GM19467 (cell line): ENCODE results near the gene ZNF316.

Experiments
- ATAC-seq: cut with Tn5 transposase; IDR thresholded peaks from one replicate; pipeline ENCODE4 v1.9.1; 2021; ENCODE audit warnings: mild to moderate bottlenecking, moderate library complexity; ENCODE audit not compliant: unreplicated experiment

Gene ZNF316

DNA sequence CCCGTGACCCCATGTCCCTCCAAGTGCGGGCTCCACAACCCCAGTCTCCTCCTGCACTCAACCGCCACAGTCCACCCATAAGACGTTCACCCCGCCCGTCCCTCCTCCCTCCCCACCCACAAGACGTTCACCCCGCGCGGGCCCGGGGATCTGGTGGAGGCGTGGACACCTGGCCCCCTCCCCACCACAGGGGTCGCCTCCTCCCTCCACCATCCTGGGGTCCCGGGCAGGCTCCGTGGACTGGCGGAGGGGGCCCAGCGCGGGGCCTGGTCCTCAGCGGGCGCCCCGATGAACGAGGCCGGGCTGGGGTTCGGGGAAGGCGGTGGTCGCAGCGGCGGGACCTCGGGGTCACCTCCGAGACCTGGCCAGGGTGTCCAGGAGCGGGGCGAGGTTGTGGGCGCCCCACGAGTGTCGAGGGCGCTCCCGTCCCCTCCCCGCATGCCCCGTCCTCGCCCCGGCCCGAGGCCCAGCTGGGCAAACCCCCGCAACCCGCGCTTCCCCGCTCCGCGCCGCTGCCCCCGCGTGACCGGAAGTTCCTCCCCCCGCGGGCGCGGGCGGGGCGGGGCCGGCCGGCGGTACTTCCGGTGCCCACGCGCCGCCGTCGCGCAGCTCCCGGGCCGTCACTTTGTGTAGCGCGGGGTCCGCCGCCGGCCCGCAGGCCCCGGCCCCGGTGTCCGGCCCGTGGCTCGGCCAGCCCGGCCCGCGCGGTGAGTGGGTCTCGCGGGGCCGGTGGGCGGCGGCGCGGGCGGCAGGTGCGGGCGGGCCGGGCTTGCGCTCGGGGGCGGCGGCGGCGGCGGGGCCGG is at the start of gene ZNF316:
Gene ZNF316 (plus strand): TSS at position 578 of the 803 bp plus-strand sequence. CDS start 5,092 bp downstream, outside the sequence.
- peak; percentile 49 for ATAC-seq

DNA sequence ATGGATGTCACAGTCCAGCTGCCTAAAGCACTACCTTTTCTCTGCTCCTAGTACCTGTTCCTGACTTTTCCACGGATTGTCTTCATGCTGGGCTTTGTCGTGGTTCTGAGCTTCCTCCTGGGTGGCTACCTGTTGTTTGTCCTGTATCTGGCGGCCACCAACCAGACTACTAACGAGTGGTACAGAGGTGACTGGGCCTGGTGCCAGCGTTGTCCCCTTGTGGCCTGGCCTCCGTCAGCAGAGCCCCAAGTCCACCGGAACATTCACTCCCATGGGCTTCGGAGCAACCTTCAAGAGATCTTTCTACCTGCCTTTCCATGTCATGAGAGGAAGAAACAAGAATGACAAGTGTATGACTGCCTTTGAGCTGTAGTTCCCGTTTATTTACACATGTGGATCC is 48.6 kb upstream of the ZNF316 start:
- ATAC-seq = no peak

DNA sequence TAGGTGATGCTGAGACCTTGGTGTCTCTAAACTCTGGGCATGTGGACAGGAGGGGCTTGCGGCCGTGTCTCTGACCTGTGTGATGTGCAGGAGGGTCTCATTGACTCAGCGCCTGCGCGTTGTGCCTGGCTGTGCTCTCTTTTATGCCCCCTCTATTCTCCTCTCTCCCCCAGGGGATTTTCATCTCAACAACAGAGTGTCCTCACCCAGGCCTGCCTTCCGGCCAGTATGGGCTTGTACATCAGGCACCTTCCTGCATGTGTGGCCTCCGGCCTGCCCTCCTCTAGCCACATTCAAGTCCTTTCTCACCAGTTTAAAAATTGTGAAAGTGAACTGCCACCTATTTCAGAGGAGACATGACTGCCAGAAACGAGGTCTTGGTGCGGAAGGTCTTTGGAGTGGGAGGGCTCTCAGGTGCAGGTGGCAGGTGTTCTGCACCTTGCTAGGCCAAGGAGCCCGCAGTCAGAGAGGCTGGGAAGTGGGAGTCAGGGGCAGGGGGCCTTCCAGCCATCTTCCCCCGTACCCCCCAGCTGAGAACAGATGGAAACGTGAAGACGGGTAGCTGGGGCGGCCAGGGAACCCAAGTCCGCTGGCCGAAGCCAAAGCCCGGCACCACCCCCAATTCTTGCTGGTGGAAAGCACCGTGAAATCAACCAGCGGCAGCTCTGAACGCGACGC is 47.8 kb upstream of the ZNF316 start:
- ATAC-seq = no peak

DNA sequence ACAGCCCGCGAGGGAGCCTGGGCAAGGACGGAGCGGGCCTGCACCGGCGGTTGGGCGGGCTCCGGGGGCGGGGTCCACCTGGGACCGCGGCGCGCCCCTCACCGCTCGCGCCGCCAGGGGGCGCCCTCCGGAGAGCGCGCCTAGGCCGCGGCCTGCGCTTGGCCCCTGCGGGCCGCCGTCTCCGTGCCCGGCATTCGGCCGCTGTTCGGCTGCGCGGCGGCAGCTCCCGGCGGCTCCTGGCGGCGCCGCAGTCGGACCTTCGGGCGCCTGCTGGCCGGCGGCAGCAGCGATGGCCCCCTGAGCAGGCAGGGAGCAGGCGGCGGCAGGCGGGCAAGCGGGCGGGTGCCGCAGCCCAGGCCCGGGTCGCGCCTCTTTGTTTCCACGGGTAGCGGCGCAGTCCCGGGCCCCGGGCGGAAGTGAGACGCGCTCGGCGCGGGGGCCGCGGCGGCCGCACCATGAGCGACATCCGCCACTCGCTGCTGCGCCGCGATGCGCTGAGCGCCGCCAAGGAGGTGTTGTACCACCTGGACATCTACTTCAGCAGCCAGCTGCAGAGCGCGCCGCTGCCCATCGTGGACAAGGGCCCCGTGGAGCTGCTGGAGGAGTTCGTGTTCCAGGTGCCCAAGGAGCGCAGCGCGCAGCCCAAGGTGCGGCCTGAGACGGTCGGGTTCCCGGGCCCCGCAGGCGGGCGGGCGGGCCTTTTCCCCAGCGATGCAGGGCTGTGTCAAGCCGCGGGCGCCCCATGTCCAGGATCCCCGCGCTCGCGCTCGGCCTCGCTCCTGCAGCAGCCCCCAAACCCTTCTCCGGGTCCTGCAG is 47.1 kb upstream of the ZNF316 start, which contains the start of gene INTS15:
Gene INTS15 (plus strand): TSS at position 193 of the 816 bp plus-strand sequence. CDS start 263 bp downstream, at position 456.
- peak; percentile 87 for ATAC-seq

DNA sequence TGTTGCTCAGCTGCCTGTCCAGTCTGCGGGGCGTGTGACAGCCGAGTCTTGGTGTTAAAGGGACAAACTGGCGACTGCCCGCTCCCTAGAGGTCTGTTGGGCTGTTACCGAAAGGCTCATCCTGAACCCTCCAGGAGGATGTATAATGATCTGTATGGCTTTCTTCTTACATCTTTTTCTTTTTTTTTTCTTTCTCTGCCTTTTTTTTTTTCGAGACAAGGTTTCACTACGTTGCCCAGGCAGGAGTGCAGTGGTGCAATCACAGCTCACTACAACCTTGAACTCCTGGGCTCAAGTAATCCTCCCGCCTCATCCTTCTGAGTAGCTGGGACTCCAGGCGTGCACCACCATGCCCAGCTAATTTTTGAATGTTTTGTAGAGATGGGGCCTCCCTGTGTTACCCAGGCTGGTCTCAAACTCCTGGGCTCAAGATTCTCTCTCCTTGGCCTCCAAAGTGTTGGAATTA is 46.4 kb upstream of the ZNF316 start:
- no peak for ATAC-seq

DNA sequence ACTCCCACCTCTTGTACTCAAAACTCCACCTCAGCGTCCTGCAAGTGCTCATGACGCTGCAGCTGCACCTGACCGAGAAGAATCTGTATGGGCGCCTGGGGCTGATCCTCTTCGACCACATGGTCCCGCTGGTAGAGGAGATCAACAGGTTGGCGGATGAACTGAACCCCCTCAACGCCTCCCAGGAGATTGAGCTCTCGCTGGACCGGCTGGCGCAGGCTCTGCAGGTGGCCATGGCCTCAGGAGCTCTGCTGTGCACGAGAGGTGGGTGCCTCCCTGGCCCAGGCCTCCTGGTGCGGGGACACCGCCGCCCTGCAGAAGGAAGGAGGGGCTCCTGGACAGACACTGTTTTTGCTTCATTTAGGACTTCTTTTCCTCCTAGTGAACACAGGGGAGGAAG is 37.0 kb upstream of the ZNF316 start:
- no peak for ATAC-seq

DNA sequence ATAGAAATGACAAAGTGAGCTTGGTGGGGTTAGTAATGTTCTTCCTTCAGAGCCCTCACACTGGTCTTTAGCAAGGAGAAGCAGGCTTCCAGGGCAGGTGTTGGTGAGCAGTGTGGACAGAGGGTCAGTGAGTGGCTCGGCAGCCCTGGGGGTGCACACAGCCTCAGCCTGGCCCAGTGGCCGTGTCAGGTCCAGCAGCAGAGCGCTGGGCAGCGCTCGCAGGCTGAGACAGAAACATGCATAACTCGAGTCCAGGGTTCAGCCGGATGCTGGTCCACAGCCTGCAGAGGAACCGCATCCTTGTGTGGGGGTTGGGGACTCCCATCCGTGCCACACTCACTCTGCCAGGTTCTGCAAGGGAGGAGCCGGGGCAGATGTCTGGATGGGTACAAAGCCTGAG is 32.7 kb upstream of the ZNF316 start:
- ATAC-seq = no peak

DNA sequence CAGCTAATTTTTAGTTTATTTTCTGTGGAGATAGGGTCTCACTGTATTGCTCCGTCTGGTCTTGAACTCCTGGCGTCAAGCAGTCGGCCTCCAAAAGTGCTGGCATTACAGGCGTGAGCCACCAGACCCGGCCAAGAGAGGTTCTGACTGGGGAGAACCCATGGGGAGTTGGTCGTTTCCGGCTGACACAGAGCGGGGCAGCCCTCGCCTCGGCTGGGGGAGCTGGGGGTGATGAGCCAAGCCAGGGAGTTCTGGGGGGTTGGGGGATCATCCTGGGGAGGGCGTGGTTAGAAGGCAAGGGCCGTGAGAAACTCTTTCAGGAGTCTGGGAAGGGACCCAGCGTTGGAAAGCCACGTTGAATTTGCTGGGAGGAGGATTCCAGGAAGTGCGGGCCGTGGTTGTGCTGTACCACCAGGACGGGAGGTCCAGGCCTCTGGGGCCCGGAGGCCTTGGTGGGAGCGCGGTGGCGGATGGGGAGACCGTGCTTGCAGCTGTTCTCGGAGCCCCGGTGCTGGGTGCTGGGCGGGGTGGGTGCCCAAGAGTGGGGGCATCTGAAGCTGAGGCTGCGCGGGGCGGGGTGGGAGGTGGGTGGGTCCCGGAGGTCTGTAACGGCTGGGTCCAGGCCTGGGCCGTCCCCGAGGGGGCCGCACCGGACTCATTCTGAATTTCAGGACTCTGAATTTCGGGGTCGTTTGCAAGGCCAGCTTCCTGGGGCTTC is 30.1 kb upstream of the ZNF316 start:
- ATAC-seq = no peak

DNA sequence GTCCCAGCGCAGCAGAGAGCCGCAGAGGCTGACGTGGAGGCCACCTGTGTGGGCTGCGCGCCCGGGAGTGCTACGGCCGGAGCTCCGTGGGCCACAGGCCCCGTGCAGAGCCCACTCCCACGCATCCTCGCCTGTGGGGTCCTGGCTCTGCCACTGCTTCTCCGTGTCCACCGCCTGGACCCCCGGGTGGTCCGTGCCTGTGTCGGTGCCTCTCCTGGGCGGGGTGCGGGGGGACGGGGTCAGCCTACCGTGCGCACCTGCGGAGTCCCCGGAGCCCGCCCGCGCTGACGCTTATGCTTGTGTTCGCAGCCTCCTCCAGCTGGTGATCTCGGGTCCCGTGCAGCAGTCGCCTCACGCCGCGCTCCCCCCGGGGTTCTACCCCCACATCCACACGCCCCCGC is 29.5 kb upstream of the ZNF316 start:
- no peak for ATAC-seq

DNA sequence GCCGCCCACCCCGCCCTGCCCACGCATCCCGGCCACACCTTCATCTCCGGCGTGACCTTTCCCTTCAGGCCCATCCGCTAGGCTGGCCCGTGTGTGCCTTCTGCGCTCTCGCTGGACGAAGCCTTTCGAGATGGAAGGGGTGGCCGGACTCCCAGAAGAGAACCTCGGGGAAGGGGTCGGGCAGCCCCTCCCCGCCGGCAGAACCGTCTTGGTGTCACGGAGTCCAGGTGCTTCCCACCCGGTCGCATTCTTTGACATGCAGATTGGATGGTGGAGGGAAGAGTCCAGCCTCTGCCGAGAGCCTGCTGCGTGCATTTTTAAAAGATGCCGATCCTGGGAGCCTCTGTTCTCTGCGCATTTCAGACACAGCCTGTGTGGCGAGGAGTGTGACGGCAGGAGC is 29.0 kb upstream of the ZNF316 start:
- ATAC-seq = no peak

DNA sequence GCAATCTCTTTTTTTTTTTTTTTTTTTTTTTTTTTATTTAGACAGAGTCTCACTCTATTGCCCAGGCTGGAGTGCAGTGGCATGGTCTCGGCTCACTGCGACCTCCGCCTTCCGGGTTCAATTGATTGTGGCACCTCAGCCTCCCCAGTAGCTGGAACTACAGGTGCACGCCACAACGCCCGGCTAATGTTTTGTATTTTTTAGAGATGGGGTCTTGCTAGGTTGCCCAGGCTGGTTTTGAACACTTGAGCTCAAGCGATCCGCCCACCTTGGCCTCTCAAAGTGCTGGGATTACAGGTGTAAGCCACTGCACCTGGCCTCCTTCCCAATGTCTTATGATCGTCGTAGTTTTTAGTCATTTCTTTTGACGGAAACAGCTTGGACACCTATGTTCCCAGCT is 28.3 kb upstream of the ZNF316 start:
- no peak for ATAC-seq

DNA sequence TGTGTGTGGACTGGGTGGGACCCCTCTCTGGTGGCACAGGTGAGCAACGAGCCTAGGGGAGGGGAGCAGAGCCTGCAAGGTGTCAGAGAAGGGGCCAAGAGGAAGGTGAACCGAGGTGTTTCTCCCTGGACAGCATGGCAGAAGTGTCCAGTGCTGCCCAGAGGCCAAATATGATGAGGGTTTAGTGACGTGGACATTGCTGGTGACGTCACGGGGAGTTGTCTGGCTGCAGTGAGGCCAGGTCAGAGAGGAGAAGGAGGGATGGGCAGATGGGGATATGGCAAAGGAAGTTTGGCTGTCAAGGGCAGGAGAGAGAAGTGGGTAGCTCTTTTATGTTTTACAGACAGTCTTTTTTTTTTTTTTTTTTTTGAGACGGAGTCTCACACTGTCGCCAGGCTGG is 24.3 kb upstream of the ZNF316 start:
- no peak for ATAC-seq

DNA sequence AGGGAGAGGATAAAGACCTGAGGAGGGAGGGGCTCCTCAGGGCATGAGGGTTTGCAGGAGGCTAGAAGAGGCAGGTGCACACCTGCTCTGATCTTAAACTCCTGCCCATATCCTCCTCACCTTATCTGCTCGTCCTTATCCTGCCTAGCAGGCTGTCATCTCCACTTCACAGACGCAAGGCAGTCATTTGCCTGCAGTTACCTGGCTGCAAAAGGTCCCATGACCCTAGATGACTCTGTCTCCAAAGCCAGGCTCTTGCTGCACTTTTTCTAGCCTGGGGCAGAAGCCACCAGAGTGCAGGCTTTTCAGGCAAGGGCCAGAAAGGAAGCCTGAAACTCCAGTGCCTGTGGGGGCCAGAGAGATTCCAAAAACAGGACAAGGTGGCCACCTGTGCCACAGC is 23.4 kb upstream of the ZNF316 start:
- ATAC-seq = no peak

DNA sequence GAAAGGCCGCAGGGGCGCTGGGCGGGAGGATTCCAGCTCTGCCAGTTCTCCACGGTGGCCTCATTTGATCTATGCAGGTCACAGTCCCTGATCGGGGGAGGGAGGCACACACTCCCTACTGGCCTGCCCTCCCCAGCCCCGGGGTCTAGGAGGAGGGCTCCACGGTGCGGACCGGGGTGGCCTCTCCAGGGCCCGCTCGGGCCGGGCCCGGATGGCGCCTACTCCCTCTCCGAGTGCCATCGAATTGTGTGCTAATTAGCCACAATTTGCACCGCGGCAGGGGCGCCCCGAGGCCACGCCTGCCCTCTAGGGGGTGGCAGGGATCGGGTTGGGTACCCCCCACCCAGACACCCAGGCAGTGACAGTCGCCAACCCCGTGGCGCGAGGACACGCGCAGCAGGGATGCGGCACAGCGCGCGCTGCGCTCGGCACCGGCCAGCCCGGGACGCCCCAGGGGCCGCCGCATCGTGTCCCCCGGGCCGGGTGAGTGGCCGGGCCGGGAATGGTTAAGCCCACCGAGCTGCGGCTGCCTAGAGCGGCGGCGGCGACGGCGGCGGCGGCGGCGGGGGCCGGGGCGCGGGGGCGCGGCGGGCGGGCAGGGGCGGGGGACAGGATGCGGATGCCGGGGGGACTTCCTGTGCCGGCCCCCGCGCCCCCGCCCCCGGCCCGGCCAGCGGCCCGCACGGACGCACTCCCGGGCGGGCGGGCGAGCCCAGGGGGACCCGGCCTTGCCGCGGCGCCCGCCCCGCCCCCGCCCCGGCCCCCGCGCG is 22.0 kb upstream of the ZNF316 start, which contains the start of gene ZNF853:
Gene ZNF853 (plus strand): TSS at position 658 of the 770 bp plus-strand sequence. CDS start 565 bp downstream, outside the sequence.
- no peak for ATAC-seq

DNA sequence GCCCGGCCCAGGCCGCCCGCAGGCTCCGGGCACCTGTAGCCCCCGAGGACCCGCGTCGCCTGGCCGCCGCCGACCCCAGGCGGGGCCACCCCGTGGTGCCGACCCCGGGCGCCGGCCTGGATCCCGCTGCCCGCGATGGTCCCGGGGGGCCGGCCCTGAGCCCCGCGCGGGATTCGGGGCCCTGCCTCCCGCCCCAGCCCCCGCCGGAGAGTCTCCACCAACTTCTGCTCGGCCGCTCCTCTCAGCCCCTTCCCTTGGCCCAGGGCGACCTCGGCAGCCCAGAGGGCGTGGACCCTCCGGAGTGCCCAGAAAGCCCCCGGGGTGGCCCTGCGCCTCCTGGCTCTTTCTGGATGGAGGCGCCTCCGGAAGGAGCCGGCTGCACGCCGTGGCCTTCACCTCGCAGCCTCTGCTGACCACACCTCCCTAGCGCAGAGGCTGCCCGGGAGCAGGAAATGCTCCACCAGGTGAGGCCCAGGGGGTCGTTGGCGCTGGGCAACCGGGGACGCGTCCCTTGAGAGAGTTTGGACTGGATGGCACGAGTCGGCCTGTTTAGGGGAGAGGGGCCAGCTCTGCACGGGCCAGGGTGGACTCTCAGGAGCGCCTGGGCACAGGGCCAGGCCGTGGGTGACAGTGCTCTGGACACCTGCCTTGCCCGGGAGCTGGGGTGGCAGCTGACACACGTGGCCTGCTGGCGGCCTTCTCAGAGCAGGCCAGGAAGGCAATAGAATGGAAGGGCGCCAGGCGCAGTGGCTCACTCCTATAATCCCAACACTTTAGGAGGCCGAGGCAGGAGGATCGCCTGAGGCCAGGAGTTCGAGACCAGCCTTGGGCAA is 21.2 kb upstream of the ZNF316 start:
- ATAC-seq = no peak

DNA sequence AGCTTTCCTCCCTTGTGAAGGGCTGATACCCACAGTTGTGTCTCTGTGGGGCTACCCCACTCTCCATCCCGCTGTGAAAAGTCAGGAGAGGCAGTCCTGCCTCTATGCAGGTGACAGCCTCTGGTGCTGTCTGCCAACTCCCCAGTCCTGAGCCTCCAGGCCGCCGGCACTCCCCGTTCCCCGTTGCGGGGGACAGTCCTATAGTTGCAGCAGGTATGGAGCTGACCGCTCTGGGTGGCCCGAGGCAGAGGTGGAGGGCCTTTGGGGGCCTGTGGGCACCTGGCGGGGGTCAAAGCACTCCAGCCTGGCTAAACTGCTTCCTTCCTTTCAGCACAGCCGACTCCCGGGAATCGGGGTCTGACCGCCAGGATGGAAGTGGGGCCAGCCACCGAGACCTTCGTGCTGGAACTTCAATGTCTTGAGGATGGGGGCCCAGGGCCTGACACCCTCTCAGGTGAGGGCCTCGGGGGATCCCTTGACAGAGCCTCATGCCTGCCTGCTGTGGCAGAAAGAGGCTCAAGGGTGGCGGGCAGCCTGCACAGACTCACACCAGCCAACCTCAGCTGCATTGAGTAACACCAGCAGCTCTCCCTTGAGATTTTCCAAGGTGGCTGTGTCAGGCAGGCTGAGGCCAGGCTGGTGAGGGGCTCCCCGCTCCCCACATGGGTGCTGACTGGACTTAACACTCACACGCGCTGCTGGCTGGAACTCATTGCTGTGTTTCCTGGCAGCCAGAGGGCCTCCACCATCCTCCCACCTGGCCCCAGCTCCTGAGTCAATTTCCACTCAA is 20.1 kb upstream of the ZNF316 start:
- ATAC-seq = no peak

DNA sequence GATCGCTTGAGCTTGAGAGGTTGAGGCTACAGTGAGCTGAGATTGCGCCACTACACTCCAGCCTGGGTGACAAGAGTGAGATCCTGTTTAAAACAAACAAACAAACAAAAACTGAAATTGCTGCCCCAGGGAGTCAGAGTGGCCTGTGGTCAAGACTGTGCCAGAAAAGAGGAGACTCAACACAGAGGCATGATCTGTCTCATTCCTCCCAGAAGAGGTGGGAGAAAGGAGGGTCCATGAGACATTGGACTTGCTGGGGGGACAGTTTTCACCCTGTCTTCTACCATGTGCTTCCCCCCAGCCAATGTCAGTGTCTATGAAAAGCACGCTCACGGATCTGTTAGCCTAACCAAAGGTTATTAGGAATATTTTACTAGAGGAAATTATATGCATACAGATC is 18.5 kb upstream of the ZNF316 start:
- no peak for ATAC-seq

DNA sequence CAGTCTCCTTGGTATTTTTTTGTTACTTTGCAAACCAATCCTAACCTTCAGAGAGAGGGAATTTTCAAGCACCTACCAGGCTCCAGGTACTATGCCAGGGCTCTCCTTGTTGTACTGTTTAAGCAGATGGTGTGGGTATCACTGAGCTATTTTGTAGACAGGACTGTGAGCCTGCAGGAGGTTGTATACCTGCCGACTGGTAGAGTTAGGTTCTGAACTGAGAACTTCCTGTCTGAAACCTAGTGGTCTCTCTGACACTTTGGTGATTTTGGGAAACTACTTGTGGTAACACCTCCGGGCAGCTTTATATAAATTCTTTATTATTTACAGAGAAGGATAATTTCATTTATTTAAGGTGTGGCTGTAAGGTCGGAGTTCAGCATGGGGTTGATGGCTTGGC is 17.2 kb upstream of the ZNF316 start:
- no peak for ATAC-seq
